ENCODE data around the gene ITCH.

DNA sequence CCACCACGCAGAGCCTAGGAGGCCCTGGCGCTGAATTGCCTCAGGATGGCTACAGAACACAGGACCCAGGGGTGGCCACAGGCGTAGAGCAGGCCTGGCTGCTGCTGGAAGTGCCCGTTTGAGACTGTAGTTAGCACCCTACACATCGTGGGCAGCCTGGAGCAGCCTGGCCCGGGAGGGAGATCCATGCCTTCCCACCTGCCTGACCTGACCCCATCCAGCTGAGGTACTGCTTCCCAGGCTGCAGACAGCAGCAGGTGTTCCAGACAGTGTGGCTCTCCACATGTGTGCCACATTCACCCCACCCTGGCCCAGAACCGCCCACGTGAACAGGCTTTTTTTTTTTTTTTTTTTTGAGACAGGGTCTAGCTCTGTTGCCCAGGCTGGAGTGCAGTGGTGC, 174.6 kb downstream of the ITCH start:
- TF ChIP-seq POLR2A (IDR thresholded peaks at IDR 0.05; ENCODE audit: low read depth) (no peak), CTCF (IDR thresholded peaks at IDR 0.05) (no peak)
